Left lobe of liver (tissue), 2 donors: ENCODE measurements around the gene CCDC28B. TPM values are rescaled to one million over a fixed set of nuclear protein-coding genes. Genes with fewer than 3 reads are reported as not detected.
"Not testable (repeated sequence)": the region's sequence is repeated elsewhere in the genome, so short reads cannot be mapped to it uniquely, and the experiment has no call there.

Source experiments
- ATAC-seq: fragments of 200-7000 bp; cut with Tn5 transposase; one replicate; pipeline ENCODE4 v1.9.1; 2020; ENCODE audit warnings: mild to moderate bottlenecking, moderate library complexity
- DNase-seq: peaks from one replicate; pipeline ENCODE4 v3.0.0-alpha.2; 2020; ENCODE audit warnings: low spot score
- total RNA-seq: library from RNA; stranded (reverse); gene quantifications from one replicate; pipeline ENCODE4 v1.2.1, GENCODE V29; 2021
- donor health status: DM: no; HTN: no; CAD: no; lungs with moderate emphysema.
- donor health status: DM: no; HTN: yes; CAD: no.

CCDC28B gene
- 1.6 TPM for total RNA-seq

- DNase-seq (peak; percentile 56), ATAC-seq (peak; percentile 45)
Measured at GRCh38 chr1:32200226-32201010, at the start of gene CCDC28B. TSS of gene CCDC28B (plus strand) at chr1:32200595. CDS start at chr1:32201936, 1,341 bp downstream.

GRCh38 chr1:32150847-32151246 is 49.5 kb upstream of the CCDC28B start:
- DNase-seq: no peak
- no peak for ATAC-seq

- no peak for DNase-seq
- no peak for ATAC-seq
Measured at GRCh38 chr1:32151319-32151787, 49.0 kb upstream of the CCDC28B start.

GRCh38 chr1:32159189-32159588 is 41.2 kb upstream of the CCDC28B start:
- ATAC-seq (peak; percentile 96), DNase-seq (no peak)

- DNase-seq: no peak
- no peak for ATAC-seq
Measured at GRCh38 chr1:32163405-32163804, 37.0 kb upstream of the CCDC28B start.

- DNase-seq, ATAC-seq: not testable (repeated sequence)
Measured at GRCh38 chr1:32165633-32166032, 34.8 kb upstream of the CCDC28B start.

- ATAC-seq (no peak), DNase-seq (no peak)
Measured at GRCh38 chr1:32170991-32171390, 29.4 kb upstream of the CCDC28B start.

- no peak for ATAC-seq
- no peak for DNase-seq
Measured at GRCh38 chr1:32172621-32173245, 27.7 kb upstream of the CCDC28B start.

GRCh38 chr1:32178380-32179192 is 21.8 kb upstream of the CCDC28B start:
- ATAC-seq: peak; percentile 49
- peak; percentile 65 for DNase-seq

GRCh38 chr1:32179193-32179442 is 21.3 kb upstream of the CCDC28B start:
- no peak for ATAC-seq
- no peak for DNase-seq

- ATAC-seq: peak; percentile 86
- peak; percentile 97 for DNase-seq
Measured at GRCh38 chr1:32179443-32180185, 20.8 kb upstream of the CCDC28B start, which contains the start of gene TXLNA. TSS of gene TXLNA (plus strand) at chr1:32179675. CDS start at chr1:32180346, 671 bp downstream.

GRCh38 chr1:32180186-32181060 is 20.0 kb upstream of the CCDC28B start:
- DNase-seq (peak; percentile 60), ATAC-seq (peak; percentile 33)

- DNase-seq (no peak), ATAC-seq (no peak)
Measured at GRCh38 chr1:32181065-32181464, 19.3 kb upstream of the CCDC28B start.

- no peak for ATAC-seq
- no peak for DNase-seq
Measured at GRCh38 chr1:32181563-32181962, 18.8 kb upstream of the CCDC28B start.

- ATAC-seq: no peak
- DNase-seq: no peak
Measured at GRCh38 chr1:32182060-32182459, 18.3 kb upstream of the CCDC28B start.

GRCh38 chr1:32184650-32185049 is 15.7 kb upstream of the CCDC28B start:
- no peak for ATAC-seq
- DNase-seq: no peak

GRCh38 chr1:32186077-32186476 is 14.3 kb upstream of the CCDC28B start:
- no peak for ATAC-seq

GRCh38 chr1:32186491-32186890 is 13.9 kb upstream of the CCDC28B start:
- ATAC-seq (peak; percentile 34), DNase-seq (no peak)

More at GRCh38 chr1:32186077-32186476, 14.3 kb upstream of the CCDC28B start:
- DNase-seq: no peak

- ATAC-seq: no peak
- no peak for DNase-seq
Measured at GRCh38 chr1:32187850-32188249, 12.5 kb upstream of the CCDC28B start.
